ENCODE data around the gene TCF4.

- no peak for TF ChIP-seq CTCF (optimal IDR thresholded peaks at IDR 0.05 in 1 of 3, IDR thresholded peaks at IDR 0.05 in 1 of 3, conservative IDR thresholded peaks at IDR 0.05 in 1 of 3; ENCODE audit: extremely low read depth in 1 of 3, insufficient read depth in 2 of 3, low read length in 3 of 3)
- no peak for TF ChIP-seq EZH2 (IDR thresholded peaks at IDR 0.05; ENCODE audit: low read length)
Observed at GRCh38 chr18:55420665-55421307, 167.2 kb downstream of the TCF4 start.

Measured in keratinocyte (primary cell).